DMS114 treated with DMSO at 0.1 percent for 48 hours (cell line): ENCODE measurements around the gene FOCAD.

Source experiments
- DNase-seq: peaks from one replicate; lab custom pipeline; 2025; ENCODE audit not compliant: unreplicated experiment; lab: John Stamatoyannopoulos, UW

The FOCAD gene

DNA sequence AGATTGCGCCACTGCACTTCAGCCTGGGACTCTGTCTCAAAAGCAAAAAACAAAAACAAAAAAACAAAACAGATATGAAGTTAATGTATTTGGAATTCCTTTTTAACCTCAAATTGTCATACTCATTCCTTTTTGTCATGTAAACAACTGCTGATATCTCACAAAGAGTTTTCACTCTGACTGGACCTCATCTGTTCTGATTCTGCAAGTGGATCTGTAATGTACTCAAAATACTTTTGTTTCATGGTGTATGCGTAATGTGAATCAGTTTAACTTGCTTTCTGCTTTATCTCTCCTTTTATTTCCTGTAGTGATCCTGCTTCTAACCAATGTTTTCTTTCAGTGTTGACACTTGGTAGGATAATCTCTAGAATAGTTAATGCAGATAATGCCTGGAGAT lies 106.7 kb downstream of the FOCAD start:
- DNase-seq = no peak

DNA sequence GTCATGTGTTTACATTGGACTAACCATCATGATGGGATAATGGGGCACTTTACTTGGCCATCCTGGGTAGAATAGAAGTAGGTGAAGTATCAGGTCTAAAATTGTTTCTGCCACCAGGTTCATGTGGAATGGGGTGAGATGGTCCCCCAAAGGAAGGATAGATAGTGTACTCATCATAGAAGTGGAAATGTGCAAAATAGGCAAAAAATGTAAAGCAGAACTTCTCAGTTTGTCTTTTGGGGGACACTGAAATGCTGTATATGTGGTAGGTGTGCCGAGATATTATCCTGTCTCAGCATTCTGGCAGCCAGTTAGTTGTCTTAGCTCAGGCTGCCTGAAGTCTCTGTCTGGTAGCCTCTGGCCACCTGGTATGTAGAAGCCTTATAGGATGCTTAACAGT lies 107.6 kb downstream of the FOCAD start:
- DNase-seq = no peak

DNA sequence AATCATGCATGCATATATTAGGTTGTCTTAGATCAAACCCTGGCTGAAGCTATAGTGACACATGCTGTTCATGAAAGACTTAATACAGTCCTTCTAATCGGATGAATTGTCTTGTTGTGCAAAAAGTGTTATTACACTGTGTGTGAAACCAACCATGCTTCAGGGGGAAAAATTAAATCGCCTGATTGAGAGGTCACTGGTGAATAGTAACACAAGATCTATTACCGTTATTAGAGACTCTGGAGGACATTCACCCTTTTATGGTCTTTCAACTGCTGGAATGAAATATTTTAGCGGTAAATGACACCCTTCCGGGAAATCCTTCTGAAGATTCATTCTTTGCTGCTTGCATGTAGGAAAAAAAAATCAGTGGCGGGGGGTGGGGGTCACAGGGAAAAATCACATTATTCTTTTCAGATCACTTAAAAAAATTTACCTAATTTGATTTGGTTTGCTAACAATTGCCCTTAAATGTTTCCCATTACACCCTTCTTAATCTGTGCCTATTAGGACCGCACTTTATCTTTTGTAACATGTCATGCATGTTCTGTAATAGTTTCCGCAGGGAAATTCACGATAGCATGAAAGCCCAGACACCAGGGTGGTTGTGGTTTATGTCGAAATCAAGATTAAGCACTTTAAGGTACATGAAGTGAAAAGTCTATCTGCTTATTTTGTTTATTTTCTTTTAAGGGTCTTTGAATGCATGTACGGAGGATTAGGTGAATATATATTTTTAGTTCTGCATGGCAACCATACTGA lies 120.6 kb downstream of the FOCAD start:
- no peak for DNase-seq

DNA sequence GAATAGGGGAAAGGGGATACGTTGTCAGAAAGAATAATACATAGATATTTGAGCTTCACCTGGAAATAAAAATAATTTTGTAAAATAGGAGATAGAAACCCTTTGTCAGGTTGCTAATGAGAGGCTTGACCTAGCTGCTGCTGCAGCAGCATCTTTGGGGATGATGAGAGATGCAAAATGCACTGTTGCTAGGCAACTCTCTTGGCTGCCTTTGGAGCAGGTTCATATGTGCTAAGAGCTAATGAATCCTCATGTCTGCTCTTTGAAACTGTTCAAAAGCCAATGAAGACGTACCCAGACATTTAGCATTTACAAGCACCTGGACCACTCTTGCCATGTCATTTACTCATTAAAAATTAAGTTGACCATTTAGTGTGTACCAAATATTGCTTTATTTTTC lies 121.7 kb downstream of the FOCAD start:
- no peak for DNase-seq

DNA sequence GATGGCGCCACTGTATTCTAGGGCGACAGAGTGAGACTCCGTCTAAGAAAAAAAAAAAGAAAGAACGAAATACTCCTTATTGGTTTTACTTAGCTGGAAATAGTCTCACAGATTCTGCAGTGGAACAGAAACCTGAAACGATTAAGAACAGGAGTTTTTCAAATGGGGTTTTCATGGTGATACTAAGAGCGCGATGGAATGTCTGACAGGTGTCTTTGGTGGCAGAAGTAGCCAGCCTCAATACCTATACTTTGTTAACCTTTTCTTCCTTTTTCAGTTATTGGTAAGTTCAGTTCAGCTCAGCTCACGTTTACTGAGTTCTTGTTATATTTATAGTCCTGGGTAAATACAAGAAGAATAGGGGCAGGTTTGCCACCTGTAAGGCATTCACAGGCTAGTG lies 123.9 kb downstream of the FOCAD start:
- DNase-seq = no peak

DNA sequence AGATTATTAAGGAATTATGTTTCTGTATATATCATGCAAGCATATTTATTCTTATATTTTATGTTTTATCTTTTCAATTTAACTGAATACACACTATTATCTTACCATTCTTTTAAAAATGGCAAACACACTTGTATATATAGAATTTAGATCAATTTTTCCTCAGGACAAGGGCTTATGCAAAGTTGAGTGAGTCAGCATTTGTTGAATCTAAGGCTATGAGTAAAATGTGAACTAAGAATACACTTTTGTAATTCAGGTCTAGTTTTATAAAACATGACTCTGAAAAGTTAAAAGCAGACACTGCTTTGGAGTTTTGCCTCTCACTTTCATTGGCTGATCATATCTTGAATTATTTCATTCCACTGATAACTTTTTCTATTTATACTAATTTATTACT lies 127.8 kb downstream of the FOCAD start:
- DNase-seq = no peak

DNA sequence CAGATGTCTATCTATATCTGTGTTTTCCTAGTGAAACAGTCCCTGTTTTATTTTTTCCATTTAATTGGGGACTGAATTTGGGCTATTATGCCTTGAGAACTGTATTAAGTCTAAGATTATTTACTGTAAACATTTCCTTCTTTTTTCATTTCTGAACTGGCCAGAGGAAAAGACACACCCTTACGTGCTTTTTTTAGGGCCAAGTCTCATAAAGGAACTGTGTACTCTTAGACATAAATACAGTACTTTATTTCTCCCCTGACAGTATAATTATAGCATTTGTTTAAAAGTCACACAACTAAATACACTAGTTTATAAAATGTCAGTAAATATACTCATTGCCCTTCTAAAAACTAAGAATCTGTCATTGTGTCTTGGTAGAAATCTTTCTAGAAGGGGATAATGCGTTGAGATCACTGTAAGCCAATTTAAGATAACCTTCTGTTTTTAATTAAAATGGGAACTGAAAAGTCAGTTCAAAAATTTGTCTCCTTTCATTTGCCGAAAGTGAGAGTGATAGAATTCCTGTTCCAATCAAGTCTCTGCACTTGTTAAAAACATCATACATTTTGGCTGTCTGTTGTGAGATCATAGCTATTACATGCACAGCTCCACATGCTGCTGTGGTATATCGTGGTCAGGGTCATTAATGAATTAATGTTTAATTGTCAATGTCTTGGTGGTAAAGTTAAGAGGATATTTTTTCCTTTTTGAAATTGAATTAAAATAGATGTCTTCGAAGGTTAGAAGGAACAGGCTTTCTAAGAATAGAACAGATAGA lies 132.1 kb downstream of the FOCAD start:
- DNase-seq = no peak

DNA sequence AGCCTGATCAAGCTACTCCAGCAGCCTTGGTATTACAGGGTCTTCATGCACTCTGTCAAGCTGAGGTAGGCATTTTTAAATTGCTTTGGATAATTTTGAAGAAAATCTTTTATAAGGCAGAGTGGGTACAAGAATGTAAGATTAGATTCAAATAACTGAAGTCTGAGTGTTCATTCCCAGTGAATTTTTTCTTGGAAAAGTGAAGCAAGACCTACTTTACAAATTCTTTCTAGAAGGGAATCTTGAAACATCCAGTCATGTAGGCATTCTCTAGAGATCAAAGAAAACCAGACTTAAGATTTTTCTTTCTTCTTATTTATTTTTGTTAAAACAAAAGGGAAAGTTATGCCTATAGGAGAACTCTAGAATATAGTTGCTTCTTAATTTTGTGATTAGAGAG lies 139.0 kb downstream of the FOCAD start:
- DNase-seq = no peak

DNA sequence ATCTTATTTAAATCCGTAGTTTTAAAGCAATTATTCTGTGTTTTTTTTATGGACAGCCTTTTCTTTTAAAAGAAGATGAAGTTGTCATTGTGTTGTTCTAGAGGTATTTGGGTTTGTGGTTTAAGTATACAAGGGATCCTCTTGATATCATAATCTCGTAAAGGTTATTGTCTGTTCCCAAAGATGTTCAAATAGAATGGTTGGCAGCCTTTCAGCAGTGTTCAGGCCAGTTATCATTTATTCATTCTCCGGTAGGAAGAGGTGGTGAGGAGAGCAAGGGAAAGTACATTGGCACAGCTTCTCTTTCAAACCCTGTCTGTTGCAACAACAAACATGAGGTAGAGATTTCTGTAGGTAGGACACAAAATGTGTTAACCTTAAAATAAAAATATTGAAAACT lies 147.0 kb downstream of the FOCAD start:
- DNase-seq = no peak

DNA sequence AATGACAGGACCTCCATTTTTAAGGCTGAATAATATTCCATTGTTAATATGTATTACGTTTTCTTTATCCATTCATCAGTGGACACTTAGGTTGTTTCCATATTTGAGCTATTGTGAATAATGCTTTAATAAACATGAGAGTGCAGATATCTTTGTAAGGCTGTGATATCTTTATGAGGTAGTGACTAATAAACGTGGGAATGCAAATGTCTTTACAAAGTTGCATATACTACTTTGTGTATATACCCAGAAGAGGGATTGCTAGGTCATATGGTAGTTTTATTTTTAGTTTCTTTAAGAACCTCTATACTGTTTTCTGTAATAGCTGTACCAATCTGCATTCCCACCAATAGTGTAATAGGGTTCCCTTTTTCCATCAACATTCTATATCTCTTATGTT lies 148.7 kb downstream of the FOCAD start:
- DNase-seq = no peak

DNA sequence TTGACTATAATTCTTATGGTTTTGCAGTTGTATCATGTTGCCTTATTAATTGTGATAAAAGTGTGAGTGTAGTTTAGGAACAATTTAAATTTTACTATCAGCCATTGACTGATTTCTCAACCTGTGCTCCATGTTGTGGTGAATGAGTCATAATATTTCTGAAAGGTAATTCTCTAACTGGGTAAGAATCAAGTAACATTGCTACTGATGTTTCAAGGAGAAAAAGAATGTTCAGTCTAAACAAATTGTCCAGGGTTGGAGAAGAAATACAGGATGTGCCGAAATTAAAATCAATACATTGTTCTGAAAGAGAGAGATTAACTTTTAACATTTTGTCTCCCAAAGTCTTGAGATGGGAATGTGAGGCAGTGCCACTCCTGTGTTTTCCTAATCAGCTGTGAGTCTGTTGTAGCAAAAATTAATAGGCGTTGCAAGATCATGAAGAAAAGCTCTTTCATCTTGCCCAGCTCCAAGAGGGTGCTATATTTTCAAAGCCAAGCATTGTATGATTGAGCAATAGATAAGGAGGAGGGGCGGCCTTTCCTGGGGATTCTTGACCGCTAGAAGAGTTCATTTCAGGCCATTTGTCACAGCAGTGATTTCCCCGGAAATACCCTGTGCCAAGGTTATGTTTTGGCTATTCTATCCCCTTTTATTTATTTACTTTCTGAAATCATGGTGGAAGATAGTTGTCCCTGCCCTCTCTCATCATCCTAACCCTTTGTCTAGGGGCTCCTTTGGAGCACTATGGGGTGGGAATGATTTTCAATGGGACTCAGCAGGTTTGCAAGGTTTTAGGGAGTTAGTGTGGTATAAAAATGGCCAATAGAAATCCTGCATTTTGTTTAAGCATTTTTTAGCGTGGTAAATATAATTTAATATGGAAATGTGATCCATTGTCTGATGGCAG lies 151.6 kb downstream of the FOCAD start:
- no peak for DNase-seq

DNA sequence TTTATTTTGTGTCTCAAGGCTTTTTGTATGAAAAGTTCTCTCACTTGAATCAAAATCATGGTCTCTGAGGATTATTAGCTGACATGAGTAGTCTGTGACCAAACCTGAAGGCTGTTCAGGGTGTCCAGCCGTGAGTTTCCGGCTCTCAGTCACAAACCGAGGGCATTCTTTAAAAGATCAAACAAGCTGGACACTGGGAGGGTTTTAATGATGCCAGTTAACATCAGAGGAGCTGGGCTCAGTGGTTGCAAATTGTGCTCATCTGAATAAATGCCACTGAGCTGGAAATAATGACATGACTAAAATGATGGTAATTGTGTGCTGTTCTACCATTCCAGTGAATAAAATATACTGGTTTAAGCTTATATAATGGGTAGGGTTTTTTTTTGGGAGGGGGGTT lies 153.1 kb downstream of the FOCAD start:
- no peak for DNase-seq

DNA sequence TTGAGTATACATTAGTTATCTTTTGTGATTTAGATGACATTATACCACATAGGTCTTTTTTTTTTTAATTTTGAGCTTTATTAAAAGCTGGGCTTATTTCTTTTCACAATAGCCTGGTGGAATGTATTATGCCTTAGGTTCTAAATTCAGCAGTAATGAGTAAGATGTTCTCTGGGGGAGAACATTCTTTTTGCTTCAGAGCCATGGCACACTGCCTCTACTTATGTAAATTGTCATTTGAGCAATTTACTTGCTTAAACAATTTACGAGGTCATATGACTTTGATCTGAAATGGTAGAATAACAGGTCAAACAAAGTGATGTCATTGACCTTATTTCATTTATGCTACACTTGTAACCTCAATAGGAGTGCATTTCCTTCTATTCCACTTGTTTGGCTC lies 154.2 kb downstream of the FOCAD start:
- DNase-seq = no peak

DNA sequence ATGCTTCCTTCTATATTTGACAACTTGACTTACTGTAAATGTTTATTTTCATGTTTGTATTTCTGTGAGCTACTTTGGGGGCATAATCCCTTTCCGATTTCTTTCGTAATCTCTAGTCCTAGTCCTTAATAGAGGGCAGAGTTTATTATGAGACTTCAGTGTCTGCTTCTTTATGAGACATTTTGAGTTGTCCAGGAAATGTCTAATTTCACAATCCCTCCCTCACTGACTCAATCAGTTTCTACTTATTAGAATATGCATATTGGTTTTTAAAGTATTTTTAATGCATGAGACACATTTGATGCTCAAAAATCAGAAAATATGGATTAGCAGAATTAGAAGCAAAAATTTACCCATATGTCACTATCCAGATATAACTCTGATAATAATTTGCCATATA lies 160.9 kb downstream of the FOCAD start:
- DNase-seq = no peak

DNA sequence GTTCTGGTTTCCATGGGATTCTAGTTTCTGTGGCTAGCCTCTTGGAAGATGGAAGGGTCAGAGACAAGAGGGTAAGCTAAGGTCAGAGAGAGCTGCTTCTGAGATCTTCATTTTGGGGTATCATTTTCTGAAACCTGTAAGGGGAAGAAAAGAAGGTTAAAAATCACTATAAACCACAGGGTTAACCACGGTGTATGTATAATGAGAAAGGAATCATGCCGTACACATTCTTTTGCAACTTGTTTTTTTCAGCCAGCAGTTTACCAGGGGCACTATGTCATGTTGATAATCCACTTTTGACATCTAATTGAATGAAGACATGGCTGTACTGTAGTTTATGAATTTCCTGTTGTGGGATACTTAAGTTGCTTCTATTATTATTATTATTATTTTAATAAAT lies 164.4 kb downstream of the FOCAD start:
- DNase-seq = no peak

DNA sequence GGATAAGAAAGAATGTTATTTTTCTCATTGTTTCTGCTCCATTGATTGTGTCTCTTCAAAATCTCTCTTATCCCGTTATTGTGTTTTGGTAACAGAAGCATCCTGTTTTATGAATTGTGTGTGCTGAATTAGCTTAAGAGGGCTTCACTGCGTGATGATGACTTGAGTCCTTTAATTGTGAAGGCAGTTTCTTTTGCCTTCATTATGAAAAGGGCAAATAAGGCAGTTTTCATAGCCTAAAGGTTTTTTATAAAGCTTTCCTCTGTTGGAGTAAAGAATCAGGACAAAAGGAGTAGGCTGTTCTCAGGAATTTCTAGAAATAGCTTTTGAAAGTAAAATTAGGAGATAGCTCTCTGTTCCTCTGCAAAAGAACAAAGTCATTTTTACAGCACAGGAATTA lies 169.8 kb downstream of the FOCAD start:
- DNase-seq = no peak

DNA sequence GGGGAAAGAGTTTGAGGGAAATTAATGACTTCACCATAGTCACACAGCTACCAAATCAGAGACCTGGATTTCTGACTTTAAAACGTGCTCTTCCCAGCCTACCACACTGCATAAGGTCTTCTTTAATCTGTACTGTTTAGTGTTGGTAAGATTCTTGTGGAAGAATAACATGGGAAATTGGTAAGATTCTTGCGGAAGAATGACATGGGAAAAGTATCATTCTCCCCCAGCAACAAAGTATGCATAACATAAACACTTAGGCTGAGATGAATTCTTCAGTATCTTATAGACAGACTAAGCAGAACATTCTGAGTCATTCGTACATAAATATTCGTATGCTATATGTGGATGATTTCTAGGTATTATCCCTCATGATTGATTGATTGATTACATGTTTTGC lies 170.4 kb downstream of the FOCAD start:
- DNase-seq = no peak

DNA sequence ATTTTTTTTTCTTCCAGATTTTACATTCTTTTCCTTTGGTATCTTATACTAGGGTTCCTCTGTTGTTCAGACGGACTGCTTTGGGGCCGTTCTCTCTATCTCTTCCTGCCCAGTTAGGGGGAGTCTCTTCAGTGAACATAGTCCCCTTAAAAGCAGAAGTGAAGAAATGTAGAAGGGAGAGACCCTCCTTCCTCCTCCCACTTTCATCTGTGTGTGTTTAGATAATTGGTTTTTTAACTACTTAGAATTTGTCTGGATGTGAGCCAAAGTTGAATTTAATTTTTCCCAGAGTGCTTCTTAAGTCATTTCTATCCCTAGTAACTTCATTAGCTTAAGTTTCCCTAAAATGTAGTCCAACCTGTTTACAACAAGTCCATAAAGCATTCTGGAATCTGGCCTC lies 179.9 kb downstream of the FOCAD start:
- no peak for DNase-seq

DNA sequence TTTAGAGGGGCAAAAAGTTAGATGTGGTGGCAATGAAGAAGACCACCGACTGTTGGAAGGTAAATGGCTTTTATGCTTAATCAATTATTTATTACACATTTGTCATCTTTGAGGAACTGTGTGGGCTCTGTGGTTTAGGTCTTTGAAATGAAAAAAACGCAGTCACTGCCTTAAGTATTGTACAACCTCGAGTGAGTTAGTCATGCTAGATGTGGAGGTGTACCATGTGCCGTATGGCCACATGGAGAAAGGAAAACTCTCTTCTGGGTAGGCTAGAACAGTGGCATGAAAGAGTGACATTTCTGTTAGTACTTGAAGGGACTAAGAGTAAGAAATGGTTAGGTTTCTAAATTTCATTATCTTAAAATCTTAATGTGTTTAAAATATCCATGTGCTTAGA lies 181.3 kb downstream of the FOCAD start:
- DNase-seq = no peak

DNA sequence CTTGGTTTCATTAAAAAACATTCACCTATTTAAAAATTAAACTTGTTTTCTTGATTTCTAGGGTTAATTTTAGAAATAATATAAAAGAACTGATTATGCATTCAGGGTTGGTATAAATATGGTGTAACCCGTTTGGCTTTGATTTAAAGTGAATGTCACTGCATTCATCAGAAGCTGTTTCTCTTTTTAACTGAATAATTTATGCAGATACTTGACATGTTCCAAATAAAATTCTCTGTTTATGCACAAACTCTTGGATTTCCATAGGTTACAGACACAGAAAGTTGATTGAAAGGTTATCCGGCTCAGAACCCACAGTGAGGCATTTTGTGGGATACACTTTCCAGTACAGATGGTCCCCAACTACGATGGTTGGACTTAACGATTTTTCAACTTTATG lies 186.1 kb downstream of the FOCAD start:
- DNase-seq = no peak

DNA sequence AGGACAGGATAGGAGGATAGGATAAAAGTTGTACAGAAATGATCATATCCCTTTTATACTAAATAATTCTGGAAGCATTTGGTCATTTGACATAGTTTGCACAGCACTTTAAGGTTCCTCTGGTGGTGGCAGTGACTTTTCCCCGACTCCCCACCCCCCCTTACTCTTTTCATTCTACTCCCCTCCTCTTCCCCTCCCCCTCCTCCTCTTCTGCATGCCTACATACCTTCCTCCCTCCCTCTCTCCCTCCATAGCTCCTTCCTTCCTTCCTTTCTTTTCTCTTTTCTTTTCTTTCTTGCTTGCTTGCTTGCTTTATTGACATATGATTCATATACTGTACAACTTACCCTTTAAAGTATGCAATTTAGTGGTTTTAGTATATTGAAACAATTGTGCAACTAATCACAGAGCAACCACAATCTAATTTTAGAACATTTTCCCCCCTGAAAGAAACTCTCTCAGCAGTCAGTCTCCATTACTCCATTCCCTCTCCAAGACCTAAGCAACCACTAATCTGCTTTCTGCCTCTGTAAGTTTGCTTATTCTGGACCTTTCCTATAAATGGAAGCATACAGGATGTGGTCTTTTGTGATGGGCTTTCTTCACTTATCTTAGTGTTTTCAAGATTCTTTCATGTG lies 188.4 kb downstream of the FOCAD start:
- no peak for DNase-seq
